Jurkat, Clone E6-1 (cell line): ENCODE measurements around the gene DCBLD2.

Experiments
- DNase-seq: peaks from one replicate; pipeline ENCODE4 v3.0.0-alpha.2; 2011; ENCODE audit warnings: low read depth, low spot score
- H3K4me3 ChIP-seq: 2 replicates; pipeline ENCODE4 v1.5.1; 2011; ENCODE audit warnings: mild to moderate bottlenecking, low read length, control low read depth, moderate library complexity

Gene DCBLD2

DNA sequence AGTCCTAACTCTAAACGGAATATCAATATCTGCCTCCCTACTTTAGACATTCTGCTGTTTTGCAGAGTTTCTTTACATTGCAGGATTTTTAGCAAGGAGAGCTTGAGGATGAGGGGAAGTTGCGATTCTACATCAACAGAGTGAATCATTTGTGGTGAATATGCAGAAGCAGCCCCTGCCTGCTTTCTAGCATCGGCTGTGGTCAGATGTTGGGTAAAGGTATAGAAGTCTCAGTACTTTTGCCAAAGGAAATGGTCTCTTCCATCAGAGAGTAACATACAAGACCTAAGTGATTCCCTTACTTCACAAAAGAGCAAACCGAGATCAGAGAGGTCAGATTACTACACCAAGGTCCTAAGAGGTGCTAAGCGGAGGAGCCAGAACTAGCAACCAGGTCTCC, 123.1 kb downstream of the DCBLD2 start:
- no peak overlapping the region for H3K4me3 ChIP-seq
- no peak for DNase-seq

DNA sequence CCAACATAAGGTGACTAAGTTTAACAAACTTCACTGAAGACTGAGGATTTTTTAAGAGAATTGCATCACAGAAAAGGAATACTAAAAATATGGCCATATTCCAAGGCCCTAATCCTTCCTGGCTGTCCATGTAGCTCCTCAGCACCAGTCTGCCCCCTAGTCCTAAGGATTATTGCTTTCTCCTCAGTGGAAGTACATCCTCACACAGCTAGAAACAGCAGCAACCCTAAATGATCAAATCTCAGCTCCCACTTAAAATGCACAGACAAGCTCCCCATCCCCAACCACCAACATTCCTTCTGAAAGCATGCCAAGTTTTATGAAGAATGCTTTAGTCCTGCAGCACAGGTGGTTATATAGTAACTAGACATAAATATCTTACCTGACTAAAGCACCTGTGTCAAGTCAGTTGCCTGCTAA, 123.7 kb downstream of the DCBLD2 start:
- no peak for DNase-seq
- no peak overlapping the region for H3K4me3 ChIP-seq

DNA sequence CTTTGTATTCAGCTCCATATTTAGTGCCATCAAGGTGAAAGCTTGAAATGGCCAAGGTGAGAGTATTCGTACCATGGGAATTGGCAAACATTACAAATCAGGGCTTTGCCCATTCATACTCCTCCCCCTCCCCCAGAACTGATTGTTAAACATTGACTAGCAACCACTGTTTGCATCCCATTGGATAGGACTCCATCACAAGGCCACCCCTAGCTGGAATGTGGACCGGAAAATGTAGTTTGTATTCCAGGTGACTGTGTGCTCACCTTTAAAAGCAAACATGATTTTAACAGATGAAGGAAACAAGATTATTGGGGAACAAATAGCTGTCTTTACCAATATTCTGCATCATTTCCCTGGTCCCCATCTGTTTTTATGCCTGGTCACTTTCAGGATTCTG, 124.2 kb downstream of the DCBLD2 start:
- H3K4me3 ChIP-seq: no peak overlapping the region
- no peak for DNase-seq

DNA sequence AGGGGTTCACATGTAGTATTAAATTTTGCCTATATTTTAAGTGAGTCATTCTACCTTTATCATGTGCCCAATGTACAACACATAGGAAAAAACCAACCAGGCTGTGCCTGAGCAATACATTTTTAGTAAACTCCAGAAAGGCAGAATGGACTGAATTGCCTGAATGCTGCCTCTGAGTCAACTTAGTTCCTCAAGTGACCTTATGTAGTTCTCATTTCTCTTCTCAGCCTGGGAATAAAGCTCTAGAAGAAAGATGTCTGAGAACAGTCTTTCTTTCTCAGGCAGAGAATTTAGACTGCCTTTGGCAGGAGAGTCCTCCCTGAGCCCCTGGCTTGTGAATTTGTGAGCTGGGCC, 125.4 kb downstream of the DCBLD2 start:
- no peak overlapping the region for H3K4me3 ChIP-seq
- DNase-seq: no peak

DNA sequence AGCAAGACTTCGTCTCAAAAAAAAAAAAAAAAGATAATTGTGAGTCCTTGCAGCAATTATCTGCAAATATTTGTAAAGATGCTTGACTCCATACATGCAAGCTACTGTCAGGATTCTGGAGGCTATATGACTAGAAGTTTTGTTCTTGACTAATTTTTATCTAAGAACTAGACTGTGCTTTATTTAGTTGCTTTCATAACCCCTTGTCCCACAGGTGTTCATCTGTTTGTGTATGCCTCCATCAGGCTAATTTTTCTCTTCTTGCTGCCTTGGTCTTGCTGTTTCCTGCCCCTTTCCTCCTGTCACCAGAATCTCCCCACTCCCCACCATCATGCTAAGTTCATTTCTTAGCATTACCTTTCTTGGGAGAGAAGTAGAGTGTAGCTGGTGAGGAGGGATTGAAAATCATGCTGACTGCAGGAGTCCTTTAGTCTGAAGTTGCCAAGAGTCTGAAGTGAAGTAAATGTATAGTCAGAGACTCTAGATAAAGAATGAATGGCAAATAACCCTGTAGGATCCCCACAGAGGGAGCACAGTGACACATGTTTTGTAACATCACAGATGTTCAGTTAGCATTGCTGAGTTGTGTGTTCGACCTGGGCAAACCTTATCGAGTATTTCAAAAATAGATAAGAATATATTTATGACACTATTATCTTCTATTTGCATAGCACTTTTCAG, 125.9 kb downstream of the DCBLD2 start:
- DNase-seq: no peak
- H3K4me3 ChIP-seq: no peak overlapping the region

DNA sequence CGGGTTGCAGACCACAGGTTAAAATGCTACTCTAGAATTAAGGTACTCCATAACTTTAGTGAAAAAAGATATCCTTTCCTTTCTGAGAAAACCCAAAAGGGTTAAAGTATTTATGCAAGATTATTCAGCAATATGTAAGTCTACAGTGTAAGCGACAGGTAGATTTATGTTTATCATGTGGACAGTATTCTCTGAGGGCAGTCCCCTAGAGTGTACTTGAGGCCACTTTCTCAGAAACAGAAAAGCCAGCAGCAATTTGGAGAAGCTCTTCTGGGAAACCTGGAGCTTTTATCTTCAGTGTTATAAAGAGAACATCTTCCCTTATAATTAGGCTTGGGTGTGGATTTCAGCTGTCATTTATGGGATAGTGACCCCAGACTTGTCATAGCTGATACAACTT, 129.5 kb downstream of the DCBLD2 start:
- DNase-seq: no peak
- no peak overlapping the region for H3K4me3 ChIP-seq

DNA sequence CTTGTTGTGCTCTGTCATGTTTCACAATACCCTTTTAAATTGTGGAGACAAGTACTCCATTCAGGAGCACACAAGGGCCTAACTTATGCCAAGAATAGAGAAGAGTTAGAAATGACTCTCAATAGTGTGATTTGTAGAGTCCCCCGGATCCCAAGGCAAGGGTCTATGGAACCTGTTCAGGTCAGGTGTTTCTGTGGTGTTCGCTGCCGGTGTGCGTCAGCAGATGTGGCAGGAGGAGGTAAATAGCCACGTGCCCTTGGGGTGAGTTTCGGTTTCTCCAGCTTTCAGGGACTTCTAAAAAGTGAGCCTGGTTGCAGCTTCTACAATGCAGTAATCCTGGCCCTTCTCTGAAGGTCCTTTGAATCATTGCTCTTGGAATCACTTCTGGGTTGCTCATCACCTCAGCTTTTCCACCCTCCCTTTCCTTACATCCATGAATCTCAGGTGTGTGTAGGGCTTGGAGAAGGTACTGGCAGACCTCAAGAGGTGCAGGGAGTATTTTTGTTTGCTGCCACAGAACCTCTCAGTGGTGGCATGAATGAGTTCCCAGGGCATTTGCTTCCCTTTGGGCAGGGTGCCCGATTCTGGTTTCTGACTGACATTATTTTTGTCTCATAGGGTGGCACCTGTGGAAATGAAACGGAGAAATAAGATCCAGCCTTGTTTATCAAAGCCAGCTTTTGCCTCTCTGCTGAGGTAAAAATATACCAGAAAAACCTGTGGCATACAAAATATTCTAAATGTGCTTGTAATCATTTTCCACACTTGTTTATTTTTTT, 131.0 kb downstream of the DCBLD2 start:
- no peak overlapping the region for H3K4me3 ChIP-seq
- no peak for DNase-seq

DNA sequence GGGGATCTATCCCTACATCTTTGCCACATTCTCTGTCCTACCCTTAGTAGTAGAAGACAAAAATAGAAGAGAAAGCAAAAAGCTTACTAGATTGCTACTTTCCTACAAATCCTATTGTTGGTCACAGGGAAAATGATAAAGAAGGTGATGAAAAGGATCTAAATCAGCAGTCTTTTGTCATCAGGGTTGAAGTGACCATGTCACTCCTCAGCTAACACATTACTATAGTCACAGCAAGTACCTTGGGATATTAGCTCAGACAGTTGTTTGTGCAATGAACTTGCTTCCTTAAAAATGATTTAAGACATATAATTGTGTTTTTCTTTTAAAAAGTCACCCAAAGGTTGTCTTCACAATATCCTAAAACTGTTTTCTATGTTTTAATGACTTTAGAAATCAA, 132.0 kb downstream of the DCBLD2 start:
- H3K4me3 ChIP-seq: no peak overlapping the region
- no peak for DNase-seq

DNA sequence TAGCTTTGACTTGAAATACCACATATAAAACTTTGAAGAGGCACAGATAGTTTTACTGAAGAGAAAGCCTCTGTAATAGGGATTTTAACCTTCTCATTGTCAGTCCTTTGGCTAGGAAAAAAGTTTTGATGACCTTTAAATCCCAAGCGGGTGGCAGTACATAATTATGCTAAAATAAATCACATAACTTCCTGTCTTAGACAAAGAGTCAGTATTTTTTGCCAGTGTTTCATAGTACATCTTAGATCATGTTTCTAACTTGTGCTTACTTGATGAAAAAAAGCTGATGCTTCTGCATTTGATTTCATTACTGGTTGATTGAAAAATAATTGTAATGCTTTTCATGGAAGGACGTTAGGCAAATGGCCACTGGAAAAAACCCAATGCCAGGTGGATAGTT, 132.5 kb downstream of the DCBLD2 start:
- DNase-seq: no peak
- no peak overlapping the region for H3K4me3 ChIP-seq

DNA sequence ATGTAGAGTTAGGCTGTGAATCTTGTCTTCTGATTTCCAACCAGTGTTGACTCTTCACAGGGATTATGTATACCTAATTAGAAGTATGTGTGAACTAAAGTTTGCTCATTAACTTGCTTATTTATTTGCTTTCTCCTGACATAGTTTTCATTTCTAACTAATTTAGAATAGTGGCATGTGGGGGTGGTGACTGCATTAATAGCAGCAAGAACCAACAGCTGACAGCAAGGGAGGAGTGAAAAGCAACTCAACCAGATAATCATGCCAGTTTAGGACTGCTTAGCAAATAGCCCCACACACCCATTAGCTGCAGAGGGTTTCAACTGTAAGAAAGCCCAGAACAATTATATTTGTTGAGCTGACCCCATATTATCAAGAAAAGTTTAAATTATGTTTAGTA, 134.6 kb downstream of the DCBLD2 start:
- DNase-seq: no peak
- no peak overlapping the region for H3K4me3 ChIP-seq

DNA sequence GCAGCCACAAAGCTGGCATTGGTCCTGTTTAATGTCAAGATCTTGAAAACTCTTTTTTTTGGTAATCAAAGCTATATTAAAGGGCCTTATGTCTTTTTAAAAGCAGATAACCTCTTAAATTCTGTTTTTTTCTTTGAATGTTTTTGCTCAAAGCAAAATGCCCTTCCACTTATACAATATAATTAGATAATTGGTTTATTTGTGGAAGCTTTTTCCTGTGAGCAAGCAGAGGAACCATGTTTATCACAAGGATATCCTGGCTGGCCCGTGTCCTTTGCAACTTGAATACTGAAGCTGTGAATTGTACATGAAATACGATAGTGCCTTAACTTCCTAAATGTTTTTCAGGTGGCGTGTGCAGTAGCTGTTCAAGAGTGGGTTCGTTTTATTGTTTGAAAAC, 135.8 kb downstream of the DCBLD2 start:
- no peak for DNase-seq
- H3K4me3 ChIP-seq: no peak overlapping the region

DNA sequence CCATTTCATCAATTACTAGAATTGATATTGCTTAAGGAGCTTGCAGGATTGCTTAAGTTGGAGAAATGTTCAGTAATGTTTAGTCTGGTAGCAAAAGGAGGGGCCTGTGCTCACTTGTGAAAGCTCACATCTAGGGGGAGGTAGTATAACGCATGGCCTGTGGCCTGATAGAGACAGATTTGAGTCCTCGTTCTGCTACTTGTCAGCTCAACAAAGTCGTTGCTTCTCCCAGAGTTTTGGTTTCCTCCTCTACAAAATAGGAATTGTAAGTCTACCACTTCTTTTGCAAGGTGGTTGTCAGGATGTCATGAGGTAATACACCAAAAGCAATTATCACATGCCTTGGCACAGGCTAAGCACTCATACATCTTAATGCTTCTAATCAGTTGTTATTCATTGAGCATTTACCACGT, 137.0 kb downstream of the DCBLD2 start:
- H3K4me3 ChIP-seq: no peak overlapping the region
- no peak for DNase-seq

DNA sequence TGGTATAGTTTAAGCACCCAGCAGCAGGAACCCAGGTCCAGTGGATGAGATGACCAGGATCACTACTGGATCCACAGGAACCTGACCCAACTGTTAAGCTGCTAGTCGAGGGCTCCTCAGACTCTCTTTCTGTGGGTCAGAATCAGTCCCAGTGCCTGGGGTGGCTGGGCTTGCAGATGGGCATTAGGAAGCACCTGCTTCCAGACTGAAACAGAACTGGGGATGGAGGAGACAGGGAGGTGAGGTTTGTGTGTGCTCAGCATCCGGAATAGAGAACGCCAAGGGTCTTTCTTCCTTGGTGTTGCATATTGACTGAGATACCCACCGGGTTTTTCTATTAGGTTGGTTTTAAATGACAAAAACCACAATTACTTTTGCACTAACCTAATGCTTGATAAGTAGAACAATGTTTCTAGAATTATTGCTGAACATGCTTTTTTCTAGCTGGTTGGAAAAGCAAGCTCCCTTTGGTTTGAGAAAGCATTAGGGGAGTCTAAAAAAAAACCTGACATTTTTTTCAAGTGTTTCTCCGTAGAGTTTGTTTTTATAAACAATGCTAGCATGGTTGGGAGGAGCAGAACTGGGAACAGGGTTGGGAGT, 137.6 kb downstream of the DCBLD2 start:
- DNase-seq: no peak
- H3K4me3 ChIP-seq: no peak overlapping the region

DNA sequence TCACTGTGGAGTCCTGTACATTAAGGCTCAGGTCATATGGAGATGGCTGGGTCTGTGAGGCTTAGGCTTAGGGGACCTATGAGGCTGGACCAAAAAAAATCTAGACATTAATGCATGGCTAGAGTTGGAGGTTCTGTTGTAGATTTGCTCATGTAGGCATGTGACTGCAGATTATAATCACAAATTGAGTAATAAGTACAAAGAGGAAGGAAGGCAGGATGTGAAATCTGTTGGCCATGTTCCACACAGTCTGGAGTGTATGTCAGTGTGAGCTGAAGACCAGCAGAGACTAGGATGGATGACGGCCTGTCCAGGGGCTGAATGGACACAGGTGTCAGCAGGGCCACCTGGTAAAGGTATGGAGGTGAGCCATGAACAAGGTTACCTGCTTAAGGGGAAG, 138.4 kb downstream of the DCBLD2 start, which contains the start of gene ST3GAL6:
Gene ST3GAL6 (plus strand): TSS at position 265 of the 400 bp plus-strand sequence. CDS start 5,101 bp downstream, outside the sequence.
- DNase-seq: no peak
- H3K4me3 ChIP-seq: no peak within 1 kb of the TSS

DNA sequence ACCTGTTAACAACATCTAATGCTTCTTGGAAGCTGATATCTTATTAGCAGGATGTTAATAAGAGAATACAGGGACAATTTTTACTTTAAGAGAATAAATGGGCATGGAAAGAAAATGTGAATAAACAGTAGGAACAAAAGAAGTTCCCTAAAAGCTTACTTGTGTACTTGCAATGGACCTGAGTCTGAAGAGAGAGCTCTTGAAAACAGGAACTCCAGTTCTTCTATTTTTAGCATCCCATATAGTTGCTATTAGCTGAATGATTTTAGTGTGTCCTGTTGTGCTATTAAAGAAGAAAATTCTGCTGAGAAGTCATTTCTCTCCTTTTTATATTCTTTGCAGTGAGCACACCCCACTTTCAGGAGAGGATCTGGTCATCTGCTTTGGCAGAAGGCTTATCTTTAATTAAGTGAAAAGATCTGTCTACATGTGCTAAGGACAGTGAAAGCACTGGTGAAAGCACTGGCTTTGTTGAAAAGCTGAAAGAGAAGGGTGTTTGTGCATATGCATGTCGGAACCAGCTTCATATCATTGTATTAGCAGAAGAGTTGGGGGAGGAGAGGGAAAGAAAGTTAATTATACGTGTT, 139.8 kb downstream of the DCBLD2 start:
- no peak for DNase-seq
- no peak overlapping the region for H3K4me3 ChIP-seq

DNA sequence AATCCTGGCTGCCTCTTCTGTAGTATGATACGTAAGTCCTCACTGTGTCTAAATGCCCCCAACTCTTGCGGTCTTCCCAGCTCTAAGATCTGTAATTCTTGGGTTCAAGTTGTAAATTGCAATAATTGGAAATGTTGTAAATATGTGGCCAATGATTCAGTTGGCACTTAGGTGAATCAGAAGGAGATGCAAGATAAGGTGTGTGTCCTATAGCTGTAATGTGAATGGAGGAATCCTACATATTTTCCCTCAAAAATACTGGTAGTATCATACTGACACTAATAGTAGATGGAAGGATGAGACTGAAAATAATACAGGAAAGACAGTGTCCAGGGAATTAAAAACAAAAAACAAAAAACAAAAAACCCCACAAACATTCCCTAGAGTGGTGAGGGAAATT, 141.9 kb downstream of the DCBLD2 start:
- H3K4me3 ChIP-seq: no peak overlapping the region
- DNase-seq: no peak

DNA sequence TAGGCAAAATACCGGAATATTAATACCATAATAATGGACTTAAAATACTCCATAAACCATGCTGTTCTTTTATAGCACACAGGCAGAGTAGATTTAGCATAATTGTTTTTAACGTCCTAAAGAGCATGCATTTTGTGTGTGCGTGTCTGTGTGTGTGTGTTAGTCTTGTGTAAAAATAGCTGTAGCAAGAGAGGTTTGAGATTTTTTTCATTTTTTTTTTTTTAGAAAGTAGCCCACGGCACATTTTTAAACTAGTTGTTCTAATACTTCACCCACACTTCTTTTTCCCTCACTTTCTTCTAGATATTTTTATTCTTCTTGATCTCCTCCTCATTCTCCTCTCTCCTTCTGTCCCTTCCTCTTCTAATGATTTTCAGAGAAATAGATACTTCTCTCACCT, 145.9 kb downstream of the DCBLD2 start:
- DNase-seq: no peak
- H3K4me3 ChIP-seq: no peak overlapping the region

DNA sequence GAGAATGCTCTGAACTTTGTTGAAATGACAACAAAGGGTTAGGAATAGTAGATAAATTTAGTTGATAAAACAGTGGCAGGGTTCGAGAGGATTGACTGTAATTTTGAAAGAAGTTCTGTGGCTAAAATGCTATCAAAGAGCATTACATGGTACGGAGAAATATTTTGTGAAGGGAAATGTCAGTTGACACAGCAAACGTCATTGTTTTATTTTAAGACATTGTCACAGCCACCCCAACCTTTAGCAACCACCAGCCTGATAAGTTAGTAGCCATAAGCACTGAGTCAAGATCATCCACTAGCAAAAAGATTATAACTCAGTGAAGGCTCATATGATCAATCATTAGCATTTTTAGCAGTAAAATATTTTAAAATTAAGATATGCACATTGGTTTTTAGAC, 147.0 kb downstream of the DCBLD2 start:
- H3K4me3 ChIP-seq: no peak overlapping the region

DNA sequence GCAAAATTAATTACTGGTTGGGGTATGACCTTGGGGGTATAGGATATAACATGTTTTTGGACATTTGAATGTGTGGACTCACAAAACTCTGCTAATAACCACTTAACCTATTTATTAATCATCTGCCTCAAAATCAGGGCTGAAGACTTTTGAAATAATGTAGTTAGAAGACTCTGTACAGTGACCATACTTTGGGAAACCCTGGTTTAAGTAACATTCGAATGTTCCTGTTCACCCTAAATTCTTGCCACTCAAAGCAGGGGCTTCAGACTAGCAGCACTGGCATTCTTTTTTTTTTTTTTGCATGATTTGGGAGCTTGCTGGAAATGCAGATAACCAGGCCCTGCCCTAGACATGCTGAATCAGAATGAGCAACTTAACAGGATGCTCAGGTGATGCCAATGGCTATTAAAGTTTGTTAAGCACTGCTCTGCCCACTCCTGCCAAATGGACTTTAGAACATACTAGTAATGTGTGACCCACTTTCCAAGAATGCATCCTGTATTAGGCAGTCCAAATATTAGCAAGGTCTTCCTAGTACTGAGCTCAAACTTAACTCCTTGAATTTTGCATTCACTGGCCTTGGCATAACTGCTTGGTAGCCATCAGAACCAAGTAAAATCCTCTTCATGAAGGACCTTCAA, 151.1 kb downstream of the DCBLD2 start:
- no peak for DNase-seq
- no peak overlapping the region for H3K4me3 ChIP-seq

More for the DNA sequence above, 147.0 kb downstream of the DCBLD2 start:
- DNase-seq: no peak

DNA sequence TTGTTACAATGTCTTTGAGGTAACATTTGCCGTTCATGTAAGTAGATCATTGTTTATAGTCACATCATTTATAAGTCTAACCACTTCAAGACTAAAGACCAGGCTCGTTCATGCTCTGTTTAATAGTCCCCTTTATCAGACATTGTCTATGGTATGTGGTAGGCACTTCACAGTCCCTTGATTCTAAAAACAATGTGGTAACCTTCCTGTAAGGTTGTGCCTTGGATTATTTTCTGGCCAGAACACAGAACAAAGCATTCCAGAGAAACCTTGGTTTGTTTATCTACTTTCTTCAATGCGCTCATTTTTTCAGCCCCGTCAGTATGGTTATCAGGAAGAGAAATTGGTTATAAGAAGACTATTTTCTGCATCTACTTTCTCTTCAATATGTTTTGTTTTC, 154.6 kb downstream of the DCBLD2 start:
- no peak overlapping the region for H3K4me3 ChIP-seq
- no peak for DNase-seq
